Measurements from ENCODE around the gene CRY1. TPM values are rescaled to one million over a fixed set of nuclear protein-coding genes. Genes with fewer than 3 reads are reported as not detected.

The CRY1 gene
- polyA plus RNA-seq, 2 of the 4 experiments (the other 2 are of a cell fraction) = 15.8 to 26.1 TPM

DNA sequence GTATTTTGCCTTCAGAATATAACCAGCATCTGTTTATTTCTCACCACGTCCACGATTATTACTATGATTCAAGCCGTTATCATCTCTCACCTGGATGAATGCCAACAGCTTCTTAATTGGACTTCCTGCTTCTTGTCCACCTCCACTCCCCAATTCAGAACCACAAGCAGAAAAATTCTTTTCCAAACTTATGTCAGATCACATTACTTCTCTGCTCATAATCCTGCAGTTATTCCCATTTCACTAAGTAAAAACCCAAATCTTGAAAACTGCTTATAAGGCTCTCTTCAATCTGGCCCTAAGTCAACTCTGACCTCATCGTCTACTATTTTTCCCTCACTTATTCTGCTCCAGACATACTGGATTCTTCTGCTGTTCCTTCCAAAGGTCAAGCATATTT lies 2.0 kb downstream of the CRY1 start (continued):
- TF ChIP-seq, protein P1, sequence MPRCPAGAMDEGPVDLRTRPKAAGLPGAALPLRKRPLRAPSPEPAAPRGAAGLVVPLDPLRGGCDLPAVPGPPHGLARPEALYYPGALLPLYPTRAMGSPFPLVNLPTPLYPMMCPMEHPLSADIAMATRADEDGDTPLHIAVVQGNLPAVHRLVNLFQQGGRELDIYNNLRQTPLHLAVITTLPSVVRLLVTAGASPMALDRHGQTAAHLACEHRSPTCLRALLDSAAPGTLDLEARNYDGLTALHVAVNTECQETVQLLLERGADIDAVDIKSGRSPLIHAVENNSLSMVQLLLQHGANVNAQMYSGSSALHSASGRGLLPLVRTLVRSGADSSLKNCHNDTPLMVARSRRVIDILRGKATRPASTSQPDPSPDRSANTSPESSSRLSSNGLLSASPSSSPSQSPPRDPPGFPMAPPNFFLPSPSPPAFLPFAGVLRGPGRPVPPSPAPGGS (IDR thresholded peaks at IDR 0.05) = no peak
- TF ChIP-seq HDAC2 (IDR thresholded peaks at IDR 0.05) (no peak), CBX2 (IDR thresholded peaks at IDR 0.05; ENCODE audit: borderline replicate concordance, low read depth) (no peak), TP53 (CRISPR knock-in tag; IDR thresholded peaks at IDR 0.05) (no peak), RAD21 (conservative IDR thresholded peaks at IDR 0.05 in 1 of 2, IDR thresholded peaks at IDR 0.05 in 1 of 2) (no peak), CHD4 (IDR thresholded peaks at IDR 0.05; ENCODE audit: borderline replicate concordance) (no peak), NR3C1 (IDR thresholded peaks at IDR 0.05) (no peak), CBX8 (IDR thresholded peaks at IDR 0.05) (no peak)

DNA sequence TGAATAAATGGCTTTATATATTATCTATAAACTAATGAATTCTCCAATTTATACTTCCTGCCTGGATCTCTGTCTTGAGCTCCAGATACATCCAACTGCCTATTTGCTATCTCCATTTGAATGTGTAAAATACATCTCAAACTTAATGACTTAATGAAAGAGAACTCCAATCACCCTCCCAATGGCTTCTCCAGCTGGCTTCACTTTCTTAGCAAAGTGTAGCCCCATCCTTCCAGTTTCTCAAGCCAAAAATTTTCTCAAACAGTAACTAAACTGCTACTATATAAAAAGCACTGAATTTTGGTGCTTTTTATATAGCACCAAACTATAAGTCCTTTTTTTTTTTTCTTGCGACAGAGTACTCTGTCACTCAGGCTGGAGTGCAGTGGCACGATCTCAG lies 2.6 kb downstream of the CRY1 start:
- Histone ChIP-seq H3K9me3 (no peaks in the 10 kb centered on the region), H3K4me1 (peaks cover 17% of the 10 kb centered on the region), H3K27ac (no peak overlapping the region), H3K4me3 (no peak overlapping the region), H3K4me2 (no peak overlapping the region)
- FAIRE-seq (no peak), ATAC-seq (no peak), DNase-seq (ENCODE audit: low read depth in 1 of 2, low spot score in 1 of 2) (no peak)
- no peak for TF ChIP-seq POLR2A (IDR thresholded peaks at IDR 0.05; ENCODE audit: low read length)
- TF ChIP-seq NFE2L2 (conservative IDR thresholded peaks at IDR 0.05; ENCODE audit: low read length) = no peak
- no peak for TF ChIP-seq GATA3 (IDR thresholded peaks at IDR 0.05; ENCODE audit: borderline replicate concordance)
- TF ChIP-seq, protein P2, sequence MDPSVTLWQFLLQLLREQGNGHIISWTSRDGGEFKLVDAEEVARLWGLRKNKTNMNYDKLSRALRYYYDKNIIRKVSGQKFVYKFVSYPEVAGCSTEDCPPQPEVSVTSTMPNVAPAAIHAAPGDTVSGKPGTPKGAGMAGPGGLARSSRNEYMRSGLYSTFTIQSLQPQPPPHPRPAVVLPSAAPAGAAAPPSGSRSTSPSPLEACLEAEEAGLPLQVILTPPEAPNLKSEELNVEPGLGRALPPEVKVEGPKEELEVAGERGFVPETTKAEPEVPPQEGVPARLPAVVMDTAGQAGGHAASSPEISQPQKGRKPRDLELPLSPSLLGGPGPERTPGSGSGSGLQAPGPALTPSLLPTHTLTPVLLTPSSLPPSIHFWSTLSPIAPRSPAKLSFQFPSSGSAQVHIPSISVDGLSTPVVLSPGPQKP (IDR thresholded peaks at IDR 0.05; ENCODE audit: low read depth, low read length) = no peak
- TF ChIP-seq CBX8 (IDR thresholded peaks at IDR 0.05) = no peak
- TF ChIP-seq MAZ (IDR thresholded peaks at IDR 0.05; ENCODE audit: borderline replicate concordance, low read depth, low read length) = no peak
- TF ChIP-seq NR3C1 (IDR thresholded peaks at IDR 0.05) = no peak
- ChIA-PET POLR2A (no interaction called here), CTCF (interaction anchor here (0.5 to 7.8 kb wide), 7 partner anchors 10 to 840 kb away, joined by 3 to 69 read pairs (median 4); no protein-coding TSS in a partner anchor)
- WGBS (ENCODE audit: missing lambda C conversion rate) = 96% methylated on average over 2 of the region's 2 CpGs

DNA sequence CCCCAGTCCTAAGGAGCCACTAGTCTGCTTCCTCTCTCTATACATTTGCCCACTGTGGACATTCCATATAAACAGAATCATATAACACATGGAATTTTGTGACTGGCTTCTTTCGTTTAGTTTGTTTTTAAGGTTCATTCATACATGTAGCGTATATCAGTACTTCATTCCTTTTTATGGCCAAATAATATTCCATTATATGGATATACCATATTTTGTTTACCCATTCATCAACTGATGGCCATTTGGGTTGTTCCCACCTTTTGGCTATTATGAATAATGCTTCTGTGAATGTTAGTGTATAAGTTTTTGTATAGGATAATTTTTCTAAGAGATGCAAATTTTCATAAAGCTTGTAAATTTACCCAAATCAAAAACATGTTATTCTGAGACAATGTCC lies 4.4 kb downstream of the CRY1 start:
- Histone ChIP-seq H3K27ac (no peak overlapping the region), H3K4me2 (no peak overlapping the region), H3K4me3 (no peak overlapping the region), H3K4me1 (peaks cover 9% of the 10 kb centered on the region), H3K9me3 (no peaks in the 10 kb centered on the region)
- ChIA-PET CTCF (interaction anchor here (0.6 to 7.8 kb wide), 8 partner anchors 9 to 520 kb away, joined by 3 to 69 read pairs (median 4); partner anchors contain the start of gene TMEM263), POLR2A (no interaction called here)
- ATAC-seq (no peak), FAIRE-seq (no peak), DNase-seq (ENCODE audit: low read depth in 1 of 2, low spot score in 1 of 2) (no peak)
- WGBS (ENCODE audit: missing lambda C conversion rate) = 87% methylated on average over 2 of the region's 2 CpGs
- no peak for TF ChIP-seq ZSCAN20 (CRISPR knock-in tag; IDR thresholded peaks at IDR 0.05)
- TF ChIP-seq, protein P3, sequence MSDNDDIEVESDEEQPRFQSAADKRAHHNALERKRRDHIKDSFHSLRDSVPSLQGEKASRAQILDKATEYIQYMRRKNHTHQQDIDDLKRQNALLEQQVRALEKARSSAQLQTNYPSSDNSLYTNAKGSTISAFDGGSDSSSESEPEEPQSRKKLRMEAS (IDR thresholded peaks at IDR 0.05) = no peak
- no peak for TF ChIP-seq NR3C1 (IDR thresholded peaks at IDR 0.05)
- no peak for TF ChIP-seq POLR2A (IDR thresholded peaks at IDR 0.05; ENCODE audit: low read length)
- no peak for TF ChIP-seq RAD21 (conservative IDR thresholded peaks at IDR 0.05 in 1 of 2, IDR thresholded peaks at IDR 0.05 in 1 of 2)
- no peak for TF ChIP-seq EHMT2 (IDR thresholded peaks at IDR 0.05; ENCODE audit: low read depth)
- no peak for TF ChIP-seq MYC (IDR thresholded peaks at IDR 0.05; ENCODE audit: borderline replicate concordance, low read length)
- TF ChIP-seq MAZ (IDR thresholded peaks at IDR 0.05; ENCODE audit: borderline replicate concordance, low read depth, low read length) = no peak
- TF ChIP-seq SMC3 (IDR thresholded peaks at IDR 0.05) = no peak
- TF ChIP-seq, protein P4, sequence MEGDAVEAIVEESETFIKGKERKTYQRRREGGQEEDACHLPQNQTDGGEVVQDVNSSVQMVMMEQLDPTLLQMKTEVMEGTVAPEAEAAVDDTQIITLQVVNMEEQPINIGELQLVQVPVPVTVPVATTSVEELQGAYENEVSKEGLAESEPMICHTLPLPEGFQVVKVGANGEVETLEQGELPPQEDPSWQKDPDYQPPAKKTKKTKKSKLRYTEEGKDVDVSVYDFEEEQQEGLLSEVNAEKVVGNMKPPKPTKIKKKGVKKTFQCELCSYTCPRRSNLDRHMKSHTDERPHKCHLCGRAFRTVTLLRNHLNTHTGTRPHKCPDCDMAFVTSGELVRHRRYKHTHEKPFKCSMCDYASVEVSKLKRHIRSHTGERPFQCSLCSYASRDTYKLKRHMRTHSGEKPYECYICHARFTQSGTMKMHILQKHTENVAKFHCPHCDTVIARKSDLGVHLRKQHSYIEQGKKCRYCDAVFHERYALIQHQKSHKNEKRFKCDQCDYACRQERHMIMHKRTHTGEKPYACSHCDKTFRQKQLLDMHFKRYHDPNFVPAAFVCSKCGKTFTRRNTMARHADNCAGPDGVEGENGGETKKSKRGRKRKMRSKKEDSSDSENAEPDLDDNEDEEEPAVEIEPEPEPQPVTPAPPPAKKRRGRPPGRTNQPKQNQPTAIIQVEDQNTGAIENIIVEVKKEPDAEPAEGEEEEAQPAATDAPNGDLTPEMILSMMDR (IDR thresholded peaks at IDR 0.05) = no peak
- TF ChIP-seq NFE2L2 (conservative IDR thresholded peaks at IDR 0.05; ENCODE audit: low read length) = no peak
- no peak for TF ChIP-seq GATA3 (IDR thresholded peaks at IDR 0.05; ENCODE audit: borderline replicate concordance)
- no peak for TF ChIP-seq JUNB (IDR thresholded peaks at IDR 0.05)
- TF ChIP-seq, protein P5, sequence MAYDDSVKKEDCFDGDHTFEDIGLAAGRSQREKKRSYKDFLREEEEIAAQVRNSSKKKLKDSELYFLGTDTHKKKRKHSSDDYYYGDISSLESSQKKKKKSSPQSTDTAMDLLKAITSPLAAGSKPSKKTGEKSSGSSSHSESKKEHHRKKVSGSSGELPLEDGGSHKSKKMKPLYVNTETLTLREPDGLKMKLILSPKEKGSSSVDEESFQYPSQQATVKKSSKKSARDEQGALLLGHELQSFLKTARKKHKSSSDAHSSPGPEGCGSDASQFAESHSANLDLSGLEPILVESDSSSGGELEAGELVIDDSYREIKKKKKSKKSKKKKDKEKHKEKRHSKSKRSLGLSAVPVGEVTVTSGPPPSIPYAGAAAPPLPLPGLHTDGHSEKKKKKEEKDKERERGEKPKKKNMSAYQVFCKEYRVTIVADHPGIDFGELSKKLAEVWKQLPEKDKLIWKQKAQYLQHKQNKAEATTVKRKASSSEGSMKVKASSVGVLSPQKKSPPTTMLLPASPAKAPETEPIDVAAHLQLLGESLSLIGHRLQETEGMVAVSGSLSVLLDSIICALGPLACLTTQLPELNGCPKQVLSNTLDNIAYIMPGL (CRISPR knock-in tag; IDR thresholded peaks at IDR 0.05; ENCODE audit: borderline replicate concordance) = no peak
- no peak for TF ChIP-seq RCOR1 (IDR thresholded peaks at IDR 0.05; ENCODE audit: low read depth, low read length)
- TF ChIP-seq HEYL (CRISPR knock-in tag; IDR thresholded peaks at IDR 0.05) = no peak
- TF ChIP-seq KDM1A (IDR thresholded peaks at IDR 0.05; ENCODE audit: low read depth) = no peak
